Neuron (in vitro differentiated cells): ENCODE measurements around the gene IFNK.

Source experiments
- H2AFZ ChIP-seq: one replicate; pipeline ENCODE4 v1.6.1; 2013; ENCODE audit warnings: low read depth, mild to moderate bottlenecking, inconsistent platforms, low read length, moderate library complexity
- H3K27me3 ChIP-seq: one replicate; pipeline ENCODE4 v1.6.1; 2013; ENCODE audit warnings: low read length; ENCODE audit not compliant: insufficient read depth
- H3K36me3 ChIP-seq: one replicate; pipeline ENCODE4 v1.6.1; 2013; ENCODE audit warnings: low read length; ENCODE audit not compliant: insufficient read depth
- H3K4me1 ChIP-seq: one replicate; pipeline ENCODE4 v1.6.1; 2013; ENCODE audit warnings: low read length; ENCODE audit not compliant: insufficient read depth
- H3K4me3 ChIP-seq: 2 replicates; pipeline ENCODE4 v1.5.1; 2013; ENCODE audit warnings: mild to moderate bottlenecking, low read length, moderate library complexity
- H3K9me3 ChIP-seq: one replicate; pipeline ENCODE4 v1.6.1; 2013; ENCODE audit warnings: low read length

The IFNK gene

GRCh38 chr9:27534658-27535209 is 10.6 kb downstream of the IFNK start:
- H3K27me3 ChIP-seq = no peaks in the 10 kb centered on the region
- peaks cover 31% of the 10 kb centered on the region for H3K4me1 ChIP-seq
- H3K9me3 ChIP-seq = no peaks in the 10 kb centered on the region
- H2AFZ ChIP-seq = no peak overlapping the region
- peaks cover 11% of the 10 kb centered on the region for H3K36me3 ChIP-seq
- no peak overlapping the region for H3K4me3 ChIP-seq

DNA sequence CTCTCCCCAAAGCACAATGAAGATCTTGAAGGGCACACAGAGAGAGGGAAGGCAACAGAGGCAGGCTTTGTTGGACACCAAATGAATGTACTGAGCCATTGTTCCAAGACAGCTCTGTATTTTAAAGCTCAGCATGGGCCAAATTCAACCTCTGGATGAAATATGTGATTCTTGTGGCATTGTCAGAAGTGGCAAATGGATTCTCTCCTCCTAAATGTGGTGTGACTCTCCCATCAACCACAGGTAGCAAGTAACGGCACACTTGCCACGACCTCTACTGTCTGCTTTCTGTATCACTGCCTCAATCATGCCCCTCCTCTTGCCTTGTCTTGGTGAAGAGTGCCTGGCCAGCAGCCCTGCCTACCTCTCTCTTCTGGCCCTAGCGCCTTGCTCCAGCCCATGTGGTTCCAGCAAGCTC is 11.6 kb downstream of the IFNK start:
- no peak overlapping the region for H2AFZ ChIP-seq
- peaks cover 28% of the 10 kb centered on the region for H3K4me1 ChIP-seq
- peaks cover 11% of the 10 kb centered on the region for H3K36me3 ChIP-seq
- no peak overlapping the region for H3K4me3 ChIP-seq
- no peaks in the 10 kb centered on the region for H3K9me3 ChIP-seq
- no peaks in the 10 kb centered on the region for H3K27me3 ChIP-seq

DNA sequence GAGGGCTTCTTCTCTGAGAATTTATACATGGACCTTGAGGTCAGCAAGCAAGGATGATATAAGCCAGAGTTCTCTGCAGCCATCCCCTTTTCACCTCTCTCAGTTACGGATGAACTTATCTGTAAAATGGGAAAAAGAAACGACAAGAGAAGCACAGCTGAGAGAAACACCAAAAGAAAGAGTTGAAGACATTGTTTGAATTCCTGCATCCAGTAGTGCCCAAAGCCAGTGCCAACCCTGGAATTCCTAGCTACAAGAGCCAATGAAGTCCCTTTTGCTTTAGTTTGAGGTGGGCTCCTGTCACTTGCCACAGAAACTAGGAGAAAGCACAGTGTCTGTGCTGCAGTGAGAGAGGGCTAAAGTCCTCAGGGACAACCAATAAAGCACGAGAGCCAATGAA is 12.1 kb downstream of the IFNK start:
- no peaks in the 10 kb centered on the region for H3K9me3 ChIP-seq
- H3K4me3 ChIP-seq = no peak overlapping the region
- no peak overlapping the region for H2AFZ ChIP-seq
- H3K36me3 ChIP-seq = peaks cover 11% of the 10 kb centered on the region
- peaks cover 24% of the 10 kb centered on the region for H3K4me1 ChIP-seq
- no peaks in the 10 kb centered on the region for H3K27me3 ChIP-seq

GRCh38 chr9:27537027-27537435 is 12.9 kb downstream of the IFNK start:
- Histone ChIP-seq H3K4me3 (no peak overlapping the region), H2AFZ (no peak overlapping the region), H3K9me3 (no peaks in the 10 kb centered on the region), H3K27me3 (no peaks in the 10 kb centered on the region), H3K36me3 (peaks cover 11% of the 10 kb centered on the region), H3K4me1 (peaks cover 17% of the 10 kb centered on the region)

GRCh38 chr9:27537756-27538155 is 13.7 kb downstream of the IFNK start:
- H3K4me1 ChIP-seq = peaks cover 10% of the 10 kb centered on the region
- no peak overlapping the region for H2AFZ ChIP-seq
- no peak overlapping the region for H3K4me3 ChIP-seq
- H3K9me3 ChIP-seq = no peaks in the 10 kb centered on the region
- no peaks in the 10 kb centered on the region for H3K27me3 ChIP-seq
- peaks cover 11% of the 10 kb centered on the region for H3K36me3 ChIP-seq

DNA sequence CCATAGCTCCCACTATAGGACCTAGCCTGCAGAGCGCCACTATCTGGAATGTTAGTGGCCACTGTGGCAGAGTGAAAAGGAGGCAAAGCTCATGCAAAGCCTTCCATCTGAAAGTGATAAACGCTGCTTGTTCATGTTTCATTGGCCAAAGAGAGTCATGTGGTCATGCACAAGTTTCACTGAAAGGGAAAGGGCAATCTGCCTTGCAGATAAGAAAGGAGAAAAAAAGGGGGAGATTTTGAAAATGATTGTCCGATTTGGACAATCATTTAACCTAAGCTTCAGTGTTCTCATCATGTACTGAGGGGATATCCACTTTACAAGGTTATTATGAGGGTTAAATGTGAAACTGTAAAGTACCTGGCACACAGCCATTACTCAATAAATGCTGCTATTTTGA is 14.6 kb downstream of the IFNK start:
- H3K27me3 ChIP-seq = no peaks in the 10 kb centered on the region
- peaks cover 5% of the 10 kb centered on the region for H3K4me1 ChIP-seq
- no peak overlapping the region for H2AFZ ChIP-seq
- peaks cover 14% of the 10 kb centered on the region for H3K36me3 ChIP-seq
- H3K9me3 ChIP-seq = no peaks in the 10 kb centered on the region
- H3K4me3 ChIP-seq = no peak overlapping the region

DNA sequence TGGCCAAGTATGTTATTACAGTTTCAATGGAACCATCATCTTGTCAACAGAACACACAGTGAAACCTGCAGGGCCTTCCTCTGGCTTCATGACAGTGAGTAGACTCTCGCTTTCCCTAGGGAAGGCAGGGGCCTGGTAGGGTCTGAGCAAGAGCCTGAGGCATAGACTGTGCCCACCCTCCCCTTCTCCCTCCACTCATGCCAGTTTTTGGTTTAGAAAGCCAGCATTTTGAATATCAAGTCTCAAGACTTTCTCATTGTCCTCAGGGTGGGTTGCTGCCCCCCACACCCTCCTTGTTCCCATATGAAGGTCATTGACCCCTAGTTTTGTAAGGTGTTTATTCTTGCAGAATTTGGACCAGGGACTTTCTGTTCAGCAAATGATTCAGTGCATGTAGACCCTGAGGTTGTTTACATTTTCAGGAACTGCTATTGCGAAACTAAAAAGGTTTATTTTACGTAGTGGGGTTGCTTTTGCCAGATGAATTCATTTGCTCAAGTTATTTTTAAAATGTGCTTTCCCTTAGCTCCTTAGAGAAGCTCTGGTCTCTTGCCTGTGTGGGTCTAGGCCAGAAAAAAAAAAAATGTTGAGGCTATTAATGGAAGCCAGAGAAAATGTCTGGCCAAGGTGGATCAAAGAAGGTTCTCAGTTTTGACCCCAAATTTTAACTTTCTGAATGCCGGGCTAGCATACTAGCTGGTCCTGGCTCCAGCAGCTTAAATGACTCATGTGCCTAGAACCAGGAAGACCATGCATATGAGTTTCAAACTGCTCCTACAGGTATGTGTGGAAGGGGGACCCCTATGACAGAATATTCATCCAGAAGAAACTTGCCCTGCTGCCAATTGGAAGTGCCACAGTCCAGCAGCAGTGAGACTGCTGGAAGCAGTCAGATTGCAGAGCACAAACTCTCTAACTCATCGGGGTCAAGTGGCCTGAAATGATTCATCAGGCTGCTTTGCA is 15.7 kb downstream of the IFNK start:
- no peak overlapping the region for H3K4me3 ChIP-seq

DNA sequence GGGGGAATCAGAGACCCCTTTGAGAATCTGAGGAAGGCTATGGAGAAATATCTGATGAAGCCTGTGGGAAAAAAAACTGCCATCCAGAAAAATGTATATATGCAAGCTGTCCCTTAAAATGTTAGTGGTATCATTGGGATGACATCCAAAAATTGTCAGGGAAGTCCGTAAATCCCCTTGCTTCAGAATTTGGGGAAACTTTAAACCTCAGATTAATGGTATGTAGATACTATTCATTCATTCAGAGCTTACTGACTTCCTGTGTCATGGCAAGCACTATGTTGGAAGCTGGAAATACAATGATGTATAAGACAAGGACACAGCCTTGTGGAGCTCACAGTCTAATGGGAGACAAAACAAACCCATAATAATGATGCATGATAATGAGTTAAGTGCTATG is 16.4 kb downstream of the IFNK start:
- Histone ChIP-seq H2AFZ (no peak overlapping the region), H3K4me3 (no peak overlapping the region), H3K27me3 (no peaks in the 10 kb centered on the region), H3K9me3 (no peaks in the 10 kb centered on the region), H3K36me3 (peaks cover 25% of the 10 kb centered on the region), H3K4me1 (peaks cover 5% of the 10 kb centered on the region)

More for the DNA sequence above, 15.7 kb downstream of the IFNK start:
- Histone ChIP-seq H2AFZ (no peak overlapping the region), H3K9me3 (no peaks in the 10 kb centered on the region), H3K27me3 (no peaks in the 10 kb centered on the region), H3K36me3 (peaks cover 21% of the 10 kb centered on the region), H3K4me1 (peaks cover 5% of the 10 kb centered on the region)

DNA sequence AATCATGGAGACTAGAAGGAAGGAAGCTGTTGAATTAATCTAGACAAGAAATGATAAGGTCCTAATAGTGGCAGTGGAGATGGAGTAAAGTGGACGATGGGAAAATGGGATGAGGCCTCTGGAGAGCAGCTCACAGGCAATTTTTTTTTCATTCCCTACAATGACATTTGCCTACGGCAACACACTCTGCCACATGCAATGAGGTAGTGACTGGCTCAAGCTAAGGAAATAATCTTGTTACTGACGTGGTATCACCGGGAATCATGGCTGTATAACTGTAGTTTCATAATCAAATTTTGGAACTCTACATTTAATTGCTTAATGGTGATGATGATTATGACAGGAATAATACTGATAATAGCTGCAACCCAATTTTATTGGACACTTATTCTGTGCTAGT is 17.6 kb downstream of the IFNK start:
- Histone ChIP-seq H2AFZ (no peak overlapping the region), H3K27me3 (no peaks in the 10 kb centered on the region), H3K4me1 (peaks cover 5% of the 10 kb centered on the region), H3K4me3 (no peak overlapping the region), H3K36me3 (peaks cover 27% of the 10 kb centered on the region), H3K9me3 (no peaks in the 10 kb centered on the region)

GRCh38 chr9:27542508-27542907 is 18.4 kb downstream of the IFNK start:
- H3K4me1 ChIP-seq = peaks cover 5% of the 10 kb centered on the region
- H3K36me3 ChIP-seq = peaks cover 31% of the 10 kb centered on the region
- H2AFZ ChIP-seq = no peak overlapping the region
- no peaks in the 10 kb centered on the region for H3K27me3 ChIP-seq
- no peaks in the 10 kb centered on the region for H3K9me3 ChIP-seq
- no peak overlapping the region for H3K4me3 ChIP-seq

DNA sequence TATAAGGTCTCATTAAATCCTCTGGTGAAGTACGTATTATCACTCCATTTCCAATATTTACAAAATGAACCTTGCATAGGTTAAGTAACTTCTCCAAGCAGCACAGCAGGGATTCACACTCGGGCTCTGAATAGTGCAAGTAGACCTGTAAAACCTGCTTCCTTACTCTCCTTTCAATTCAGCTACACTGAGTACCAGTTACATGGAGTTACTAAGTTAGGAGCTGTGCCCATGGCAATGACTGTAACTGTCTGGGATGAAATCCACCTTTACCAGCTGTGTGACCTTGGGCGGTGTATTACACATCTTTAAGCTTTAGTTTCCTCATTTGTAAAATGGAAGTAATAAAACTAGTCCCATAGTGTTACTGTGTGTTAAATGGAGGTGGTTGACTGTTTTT is 21.4 kb downstream of the IFNK start:
- no peaks in the 10 kb centered on the region for H3K9me3 ChIP-seq
- no peaks in the 10 kb centered on the region for H3K27me3 ChIP-seq

DNA sequence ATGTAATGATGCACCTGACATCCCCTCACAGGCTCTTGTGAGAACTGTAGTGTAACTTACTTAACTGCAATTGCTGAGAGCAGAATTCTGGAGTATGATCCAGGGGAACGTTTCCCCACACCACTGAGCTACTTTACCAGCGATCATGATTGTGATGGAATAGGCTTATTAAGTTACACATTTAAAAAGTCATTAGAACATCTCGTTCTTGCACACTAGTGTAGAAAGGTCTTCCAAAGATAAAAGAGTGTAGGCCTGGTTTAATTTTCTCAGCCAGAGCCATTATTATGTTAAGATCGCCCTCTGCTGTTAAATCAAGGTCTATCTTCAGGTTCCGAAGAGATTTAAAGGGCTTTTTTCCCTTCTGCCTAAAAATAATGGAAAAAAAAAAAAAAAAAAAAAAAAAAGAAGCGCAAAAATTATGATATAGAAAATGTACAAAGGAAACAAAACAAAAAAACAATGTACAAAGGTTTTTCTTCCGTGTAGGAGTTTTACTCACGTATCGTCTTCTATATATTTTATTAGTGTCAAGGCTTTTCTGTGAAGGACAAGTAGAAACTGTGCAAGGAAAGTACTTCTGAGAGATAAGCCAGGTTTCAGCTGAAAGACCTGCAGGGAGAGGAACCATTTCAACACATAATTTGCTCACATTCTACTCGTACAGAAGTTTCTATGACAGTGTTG is 24.1 kb downstream of the IFNK start:
- Histone ChIP-seq H3K36me3 (peaks cover 64% of the 10 kb centered on the region), H3K9me3 (no peaks in the 10 kb centered on the region), H3K27me3 (no peaks in the 10 kb centered on the region), H3K4me3 (no peak overlapping the region), H2AFZ (no peak overlapping the region), H3K4me1 (no peaks in the 10 kb centered on the region)

More for the DNA sequence above, 21.4 kb downstream of the IFNK start:
- Histone ChIP-seq H2AFZ (no peak overlapping the region), H3K4me1 (no peaks in the 10 kb centered on the region), H3K4me3 (no peak overlapping the region), H3K36me3 (peaks cover 46% of the 10 kb centered on the region)

- Histone ChIP-seq H3K36me3 (peaks cover 70% of the 10 kb centered on the region), H3K27me3 (no peaks in the 10 kb centered on the region), H3K9me3 (no peaks in the 10 kb centered on the region), H3K4me3 (no peak overlapping the region), H3K4me1 (no peaks in the 10 kb centered on the region), H2AFZ (no peak overlapping the region)
Measured at GRCh38 chr9:27549196-27549755, 25.2 kb downstream of the IFNK start.
